Measurements from ENCODE around the gene SLC9C1.

SLC9C1 gene

DNA sequence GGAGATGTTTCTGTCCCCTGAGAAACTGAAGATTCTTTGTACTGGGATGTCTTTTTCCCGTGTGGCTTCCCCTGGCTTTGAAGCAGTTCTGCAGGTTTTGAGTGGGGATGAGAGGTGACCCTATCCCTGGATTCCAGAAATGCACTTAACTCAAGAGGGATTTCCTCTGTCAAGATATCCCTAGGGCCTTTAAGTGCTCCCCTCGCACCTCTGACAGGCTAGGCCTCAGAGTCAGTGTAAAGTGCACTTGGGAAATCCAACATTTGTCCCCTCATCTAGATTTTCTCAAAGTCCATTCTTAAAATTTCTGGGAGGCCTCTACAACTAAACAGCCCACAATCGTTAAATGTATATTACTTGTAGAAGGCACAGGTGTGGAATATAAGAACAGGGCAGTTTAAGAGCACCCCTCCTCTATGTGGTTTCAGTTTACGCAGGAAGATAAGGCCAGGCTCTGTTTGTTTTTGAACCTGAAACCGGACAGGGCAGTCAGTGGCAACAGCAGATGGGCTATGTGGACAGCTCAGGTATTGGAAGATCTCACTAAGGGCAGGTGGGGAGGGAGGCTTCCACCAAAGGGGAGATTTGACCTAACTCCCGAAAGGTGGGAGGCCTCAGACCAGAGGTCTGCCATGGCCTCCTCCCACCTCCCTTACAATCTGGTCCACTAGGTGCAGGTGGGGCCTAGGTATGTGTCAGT lies 203.0 kb downstream of the SLC9C1 start:
- TF ChIP-seq, protein P1, sequence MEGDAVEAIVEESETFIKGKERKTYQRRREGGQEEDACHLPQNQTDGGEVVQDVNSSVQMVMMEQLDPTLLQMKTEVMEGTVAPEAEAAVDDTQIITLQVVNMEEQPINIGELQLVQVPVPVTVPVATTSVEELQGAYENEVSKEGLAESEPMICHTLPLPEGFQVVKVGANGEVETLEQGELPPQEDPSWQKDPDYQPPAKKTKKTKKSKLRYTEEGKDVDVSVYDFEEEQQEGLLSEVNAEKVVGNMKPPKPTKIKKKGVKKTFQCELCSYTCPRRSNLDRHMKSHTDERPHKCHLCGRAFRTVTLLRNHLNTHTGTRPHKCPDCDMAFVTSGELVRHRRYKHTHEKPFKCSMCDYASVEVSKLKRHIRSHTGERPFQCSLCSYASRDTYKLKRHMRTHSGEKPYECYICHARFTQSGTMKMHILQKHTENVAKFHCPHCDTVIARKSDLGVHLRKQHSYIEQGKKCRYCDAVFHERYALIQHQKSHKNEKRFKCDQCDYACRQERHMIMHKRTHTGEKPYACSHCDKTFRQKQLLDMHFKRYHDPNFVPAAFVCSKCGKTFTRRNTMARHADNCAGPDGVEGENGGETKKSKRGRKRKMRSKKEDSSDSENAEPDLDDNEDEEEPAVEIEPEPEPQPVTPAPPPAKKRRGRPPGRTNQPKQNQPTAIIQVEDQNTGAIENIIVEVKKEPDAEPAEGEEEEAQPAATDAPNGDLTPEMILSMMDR (IDR thresholded peaks at IDR 0.05) = no peak

Data from LNCAP (cell line).